NCI-H82 (cell line): ENCODE data around the gene IZUMO4.

ENCODE experiments used
- DNase-seq: peaks from one replicate; lab custom pipeline; 2025; lab: John Stamatoyannopoulos, UW

IZUMO4 gene, protein sequence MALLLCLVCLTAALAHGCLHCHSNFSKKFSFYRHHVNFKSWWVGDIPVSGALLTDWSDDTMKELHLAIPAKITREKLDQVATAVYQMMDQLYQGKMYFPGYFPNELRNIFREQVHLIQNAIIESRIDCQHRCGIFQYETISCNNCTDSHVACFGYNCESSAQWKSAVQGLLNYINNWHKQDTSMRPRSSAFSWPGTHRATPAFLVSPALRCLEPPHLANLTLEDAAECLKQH

GRCh38 chr19:2096480-2097202 is at the start of gene IZUMO4:
Gene IZUMO4, plus strand, starts transcription at chr19:2096915. Its CDS starts 31 bp downstream, at chr19:2096946.
- DNase-seq = peak; percentile 96

DNA sequence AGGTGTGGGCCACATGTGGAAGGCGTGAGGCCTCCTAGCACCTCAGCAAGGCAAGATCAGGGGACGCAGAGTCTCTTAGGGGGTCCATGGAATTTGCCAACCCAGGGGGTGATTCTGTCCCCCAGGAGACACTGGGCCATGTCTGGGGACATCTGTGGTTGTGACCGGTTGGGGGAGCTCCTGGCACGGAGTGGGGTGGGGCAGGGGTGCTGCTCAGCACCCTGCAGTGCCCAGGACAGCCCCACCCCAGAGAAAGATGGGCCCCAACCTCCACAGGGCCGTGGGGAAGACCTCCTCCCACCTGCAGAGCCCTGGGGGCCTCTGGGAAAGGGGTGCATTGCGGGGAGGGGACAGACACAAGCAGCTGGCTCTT is 49.7 kb upstream of the IZUMO4 start:
- no peak for DNase-seq

DNA sequence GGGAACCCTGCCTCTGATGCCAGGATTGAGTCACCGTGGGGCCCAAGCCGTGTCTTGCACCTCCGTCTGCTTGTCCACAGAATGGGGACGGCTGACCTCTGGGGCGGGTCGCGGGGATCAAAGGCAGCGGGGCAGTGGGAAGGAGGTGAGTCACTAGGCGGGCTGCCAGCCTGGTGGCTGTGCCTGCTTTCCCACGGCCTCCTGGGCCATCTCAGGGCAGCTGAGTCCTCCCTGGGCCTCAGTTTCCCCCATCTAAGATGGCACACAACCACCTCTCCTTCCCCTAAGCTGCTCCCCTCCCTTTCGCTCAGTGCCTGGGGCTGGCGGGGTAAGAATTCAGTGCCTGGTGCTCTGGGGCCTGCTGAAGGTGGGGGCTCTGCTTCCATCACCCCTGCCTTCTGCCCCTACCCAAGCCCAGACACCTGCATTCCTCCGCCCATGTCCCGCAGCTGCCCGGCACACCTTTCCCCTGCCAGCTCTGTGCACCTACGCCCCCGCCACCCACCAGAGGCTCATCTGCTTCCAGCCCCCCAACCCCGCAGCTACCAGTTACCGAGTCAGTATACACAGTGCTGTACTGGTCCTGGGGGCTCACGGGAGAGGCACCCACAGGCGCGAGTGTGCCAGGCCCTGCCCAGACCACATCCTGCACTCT is 49.1 kb upstream of the IZUMO4 start:
- no peak for DNase-seq

GRCh38 chr19:2048104-2048958 is 48.4 kb upstream of the IZUMO4 start:
- no peak for DNase-seq

DNA sequence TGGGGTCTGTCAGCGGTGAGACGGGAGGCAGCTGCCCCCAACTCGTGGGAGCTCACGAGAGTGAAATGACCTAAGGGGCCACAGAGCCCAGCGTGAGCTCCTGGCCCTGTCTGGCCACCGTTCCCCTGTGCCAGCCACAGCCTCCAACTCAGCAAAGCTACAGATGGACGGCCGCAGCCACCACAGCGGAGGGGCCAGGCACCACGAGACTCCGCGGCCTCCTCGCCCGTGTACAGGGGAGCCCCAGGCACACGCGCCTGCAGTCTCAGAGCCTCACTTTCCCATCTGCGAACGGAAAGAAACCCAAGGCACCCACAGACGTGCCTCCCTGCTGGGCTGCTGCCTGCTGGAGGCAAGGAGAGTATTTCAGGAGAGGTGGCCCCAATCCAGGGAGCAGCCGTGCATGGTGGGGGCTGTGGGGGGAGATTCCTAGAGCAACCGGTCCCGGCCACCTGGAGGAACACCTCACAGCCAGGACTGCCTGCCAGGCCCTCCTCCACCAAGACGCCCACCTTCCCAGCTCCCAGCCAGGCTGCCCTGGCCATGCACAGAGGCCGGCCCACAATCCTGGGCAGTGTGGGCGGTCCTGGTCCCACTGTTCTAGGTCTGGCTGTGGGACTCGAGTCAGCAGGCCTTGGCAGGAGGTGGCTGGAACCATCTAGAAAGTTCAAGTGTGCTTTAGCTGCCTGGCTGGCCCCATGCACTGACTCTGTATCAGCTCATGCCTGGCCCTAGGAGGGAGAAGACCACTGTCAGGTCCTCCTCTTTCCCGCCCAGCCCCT is 47.6 kb upstream of the IZUMO4 start:
- DNase-seq = no peak

GRCh38 chr19:2049741-2050348 is 46.9 kb upstream of the IZUMO4 start:
- peak; percentile 38 for DNase-seq

GRCh38 chr19:2050349-2050990 is 46.2 kb upstream of the IZUMO4 start:
- DNase-seq = no peak

GRCh38 chr19:2050991-2051772 is 45.5 kb upstream of the IZUMO4 start, which contains the start of gene MKNK2:
Gene MKNK2, minus strand, starts transcription at chr19:2051244. Its CDS starts 393 bp downstream, at chr19:2050851.
- DNase-seq = peak; percentile 88

GRCh38 chr19:2051773-2052704 is 44.7 kb upstream of the IZUMO4 start:
- DNase-seq = no peak

DNA sequence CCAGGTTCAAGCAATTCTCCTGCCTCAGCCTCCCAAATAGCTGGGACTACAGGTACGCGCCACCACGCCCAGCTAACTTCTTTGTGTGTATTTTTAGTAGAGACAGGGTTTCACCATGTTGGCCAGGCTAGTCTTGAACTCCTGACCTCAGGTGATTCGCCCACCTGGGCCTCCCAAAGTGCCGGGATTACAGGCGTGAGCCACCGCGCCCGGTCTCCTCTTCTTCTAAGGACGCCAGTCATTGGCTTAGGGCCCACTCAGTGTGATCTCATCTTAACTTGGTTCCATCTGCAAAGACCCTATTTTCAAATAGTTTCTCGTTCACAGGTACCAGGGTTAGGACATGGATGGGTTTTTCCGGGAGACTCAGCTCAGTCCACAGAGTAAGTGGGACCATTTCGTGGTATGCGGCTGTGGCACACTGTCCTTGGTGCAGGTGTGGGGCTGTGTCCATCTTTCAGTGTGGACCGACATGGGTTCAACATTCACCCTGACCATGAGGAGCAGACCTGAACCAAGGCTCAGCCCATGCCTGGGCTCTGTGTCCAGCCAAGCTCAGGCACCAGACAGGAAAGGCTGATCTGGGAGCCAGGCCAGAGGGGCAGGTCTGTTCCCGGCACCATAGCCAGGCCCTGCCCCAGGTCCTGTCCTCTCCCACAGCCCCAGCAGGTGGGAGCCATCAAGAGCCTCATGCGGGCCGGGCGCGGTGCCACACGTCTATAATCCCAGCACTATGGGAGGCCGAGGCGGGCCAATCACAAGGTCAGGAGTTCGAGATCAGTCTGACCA is 42.9 kb upstream of the IZUMO4 start:
- DNase-seq = no peak

DNA sequence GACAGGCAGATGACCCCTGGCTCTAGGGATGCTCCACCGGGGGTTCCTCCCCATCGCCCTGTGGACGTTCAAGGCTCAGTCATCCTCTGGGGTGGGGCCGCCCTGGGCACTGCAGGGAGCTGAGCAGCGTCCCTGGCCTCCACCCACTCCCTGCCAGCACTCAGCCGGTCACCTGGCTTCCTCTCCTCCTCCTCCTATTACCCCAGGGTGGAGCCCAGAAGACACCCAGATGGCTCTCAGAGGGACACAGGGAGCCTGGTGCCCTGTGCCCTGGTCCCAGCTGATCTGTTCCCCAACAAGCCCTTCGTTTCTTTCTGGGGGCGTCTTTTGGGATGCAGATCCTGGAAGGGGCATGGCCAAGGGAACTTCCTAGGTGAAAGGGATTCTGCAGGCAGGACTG is 42.0 kb upstream of the IZUMO4 start:
- DNase-seq = no peak

GRCh38 chr19:2055931-2056836 is 40.5 kb upstream of the IZUMO4 start:
- no peak for DNase-seq

- DNase-seq = no peak
Observed at GRCh38 chr19:2056837-2057192, 39.9 kb upstream of the IZUMO4 start.

DNA sequence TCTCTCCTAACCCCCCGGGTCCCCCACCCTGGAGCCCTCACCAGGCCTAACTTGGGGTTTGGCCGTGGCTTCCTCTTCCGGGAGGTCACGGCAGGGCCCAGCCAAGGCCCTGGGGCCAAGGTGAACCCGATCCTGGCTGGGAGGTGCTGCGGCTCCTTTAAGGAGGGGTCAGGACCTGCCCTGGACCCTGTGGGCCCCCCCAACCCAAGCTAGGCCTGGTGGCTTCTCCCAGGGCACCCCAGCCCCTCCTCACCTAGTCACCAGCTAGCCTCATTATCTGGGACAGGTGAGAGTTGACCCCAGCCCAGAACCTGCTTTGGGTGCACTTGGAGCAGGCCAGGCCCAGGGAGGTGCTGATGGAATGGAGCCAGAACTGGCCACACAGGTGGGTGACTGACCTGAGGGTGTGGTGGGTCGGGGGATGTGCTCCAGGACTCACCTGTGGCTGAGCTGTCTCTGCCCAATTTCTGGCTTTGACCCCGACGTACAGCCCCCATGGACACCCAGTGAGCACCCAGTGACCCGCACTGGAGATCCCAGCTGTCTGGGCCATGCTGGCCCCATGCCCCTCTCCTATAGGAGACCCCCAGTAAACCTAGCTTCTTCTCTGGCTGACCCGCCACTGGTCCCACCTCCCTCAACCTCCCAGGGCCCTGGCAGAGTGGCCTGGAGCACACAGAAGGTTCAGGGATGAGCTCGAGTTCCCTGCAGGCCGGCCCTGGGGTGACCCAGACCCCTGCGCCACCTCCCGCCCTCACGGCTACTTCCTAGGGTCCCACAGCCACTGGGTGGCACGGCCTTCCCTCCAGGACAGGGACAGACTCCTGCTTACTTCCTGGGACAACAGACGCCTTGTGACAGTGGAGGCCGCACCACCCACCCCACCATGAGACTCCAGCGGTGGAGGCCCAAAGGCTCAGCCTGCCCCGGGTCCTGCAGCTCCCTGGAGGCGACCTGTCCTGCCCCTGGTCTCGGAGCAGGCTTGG is 38.9 kb upstream of the IZUMO4 start:
- DNase-seq = no peak
